Measurements from ENCODE around the gene GAS7.
"Not testable (repeated sequence)": the region's sequence is repeated elsewhere in the genome, so short reads cannot be mapped to it uniquely, and the experiment has no call there.

GAS7 gene

GRCh38 chr17:10067446-10068143, 130.8 kb downstream of the GAS7 start:
- DNase-seq, result no peak

GRCh38 chr17:10064536-10064935, 133.9 kb downstream of the GAS7 start:
- DNase-seq, result no peak

GRCh38 chr17:10063730-10064241, 134.6 kb downstream of the GAS7 start:
- DNase-seq, result no peak

GRCh38 chr17:10062691-10063385, 135.6 kb downstream of the GAS7 start:
- no peak for DNase-seq

- no peak for DNase-seq
Measured at GRCh38 chr17:10061111-10061845, 137.1 kb downstream of the GAS7 start.

GRCh38 chr17:10060526-10060925, 137.9 kb downstream of the GAS7 start:
- no peak for DNase-seq

GRCh38 chr17:10059684-10060211, 138.7 kb downstream of the GAS7 start:
- DNase-seq, result no peak

GRCh38 chr17:10058921-10059683, 139.3 kb downstream of the GAS7 start:
- DNase-seq, result no peak

- DNase-seq, result not testable (repeated sequence)
Measured at GRCh38 chr17:10057466-10057865, 140.9 kb downstream of the GAS7 start.

GRCh38 chr17:10055262-10055975, 143.0 kb downstream of the GAS7 start:
- DNase-seq, result no peak

GRCh38 chr17:10053782-10054540, 144.4 kb downstream of the GAS7 start:
- no peak for DNase-seq

GRCh38 chr17:10052106-10052813, 146.1 kb downstream of the GAS7 start:
- DNase-seq, result no peak

- DNase-seq, result no peak
Measured at GRCh38 chr17:10051112-10051511, 147.3 kb downstream of the GAS7 start.

GRCh38 chr17:10050597-10051101, 147.8 kb downstream of the GAS7 start:
- no peak for DNase-seq

- DNase-seq, result no peak
Measured at GRCh38 chr17:10048629-10049350, 149.6 kb downstream of the GAS7 start.

- DNase-seq, result no peak
Measured at GRCh38 chr17:10046786-10047785, 151.3 kb downstream of the GAS7 start.

GRCh38 chr17:10045871-10046658, 152.3 kb downstream of the GAS7 start:
- DNase-seq, result no peak
